KOPT-K1 (cell line): ENCODE results near the gene KRTAP10-6.
"Not testable (repeated sequence)": the region's sequence is repeated elsewhere in the genome, so short reads cannot be mapped to it uniquely, and the experiment has no call there.

ENCODE experiments used
- H3K27ac ChIP-seq: fragments of 200-600 bp; sonication (generic); 2 replicates; pipeline ENCODE4 v1.5.1; 2016; ENCODE audit warnings: antibody characterized with exemption, mild to moderate bottlenecking, low read depth, low read length; ENCODE audit not compliant: poor library complexity, severe bottlenecking
- H3K36me3 ChIP-seq: fragments of 200-600 bp; sonication (generic); 2 replicates; pipeline ENCODE4 v1.5.1; 2017; ENCODE audit warnings: antibody characterized with exemption, mild to moderate bottlenecking, low read length, moderate library complexity; ENCODE audit not compliant: insufficient read depth
- H3K9me3 ChIP-seq: fragments of 200-600 bp; sonication (generic); 2 replicates; pipeline ENCODE4 v1.5.1; 2017; ENCODE audit warnings: antibody characterized with exemption, low read length, mild to moderate bottlenecking; ENCODE audit not compliant: insufficient read depth, poor library complexity, severe bottlenecking

Gene KRTAP10-6

DNA sequence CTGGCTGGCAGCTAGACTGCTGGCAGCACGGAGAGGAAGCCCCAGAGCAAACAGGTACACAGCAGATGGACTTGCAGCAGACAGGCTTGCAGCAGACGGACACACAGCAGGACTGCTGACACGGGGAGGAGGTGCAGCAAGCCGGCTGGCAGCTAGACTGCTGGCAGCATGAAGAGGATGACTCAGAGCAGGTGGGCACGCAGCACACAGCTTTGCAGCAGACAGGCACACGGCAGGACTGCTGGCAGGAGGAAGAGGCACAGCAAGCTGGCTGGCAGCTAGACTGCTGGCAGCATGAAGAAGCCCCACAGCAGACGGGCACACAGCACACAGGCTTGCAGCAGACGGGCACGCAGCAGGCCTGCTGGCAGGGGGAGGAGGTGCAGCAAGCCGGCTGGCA is 41.5 kb downstream of the KRTAP10-6 start:
- Histone ChIP-seq H3K27ac (no peak overlapping the region), H3K36me3 (no peaks in the 10 kb centered on the region), H3K9me3 (peaks cover 15% of the 10 kb centered on the region)

DNA sequence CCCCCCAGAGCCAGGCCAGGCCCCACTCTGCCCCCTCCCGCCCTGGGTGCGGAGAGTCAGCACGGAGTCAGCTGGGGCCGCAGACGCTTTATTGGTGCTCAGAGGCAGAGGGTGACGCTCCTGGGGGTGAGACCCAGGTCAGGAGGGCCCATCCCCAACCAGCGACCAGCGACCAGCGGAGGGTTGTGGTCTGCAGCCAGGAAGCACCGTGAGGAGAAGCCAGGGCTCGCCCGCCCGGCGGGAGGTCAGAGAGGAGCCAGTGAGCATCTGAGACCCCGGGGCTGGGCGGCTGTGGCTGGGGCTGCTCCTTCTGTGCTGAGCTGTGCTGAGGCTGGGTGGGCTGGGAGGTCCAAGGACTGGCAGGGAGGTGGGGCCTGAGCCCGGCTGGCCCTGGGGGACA is 42.0 kb downstream of the KRTAP10-6 start:
- H3K9me3 ChIP-seq = peaks cover 15% of the 10 kb centered on the region
- H3K27ac ChIP-seq, H3K36me3 ChIP-seq: not testable (repeated sequence)

DNA sequence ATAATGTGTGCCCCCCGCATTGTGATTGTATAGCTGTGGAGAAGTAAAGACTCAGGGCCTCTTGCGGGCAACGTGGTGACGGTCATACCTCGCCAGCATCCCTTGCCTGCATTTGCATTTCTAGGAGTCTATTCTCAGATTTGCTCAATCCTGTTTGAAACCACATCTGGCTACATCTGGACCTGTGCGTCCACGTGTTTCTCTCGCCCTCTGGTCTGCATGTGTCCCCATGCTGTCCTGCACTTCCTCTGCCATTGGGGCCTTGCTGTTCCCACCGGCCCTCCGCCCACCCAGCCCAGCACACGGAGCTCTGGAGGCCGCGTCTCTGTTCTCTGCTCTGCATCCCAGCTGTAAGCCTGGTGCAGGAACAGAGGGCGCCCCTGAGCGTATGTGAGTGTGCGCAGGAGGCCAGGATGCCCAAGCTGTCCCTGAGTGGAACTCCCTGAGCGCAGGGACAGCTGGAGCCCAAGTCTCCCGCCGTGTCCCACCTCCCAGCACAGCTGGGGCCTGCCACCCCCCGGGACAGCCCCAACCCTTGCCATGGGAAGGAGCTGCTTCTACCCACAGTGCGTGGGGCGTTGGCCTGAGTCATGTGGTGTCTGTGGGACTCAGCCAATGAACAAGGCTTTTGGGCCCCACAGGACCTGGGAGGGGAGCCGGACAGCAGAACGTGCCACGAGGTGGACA is 42.6 kb downstream of the KRTAP10-6 start:
- Histone ChIP-seq H3K9me3 (peaks cover 15% of the 10 kb centered on the region), H3K27ac (no peak overlapping the region), H3K36me3 (no peaks in the 10 kb centered on the region)

DNA sequence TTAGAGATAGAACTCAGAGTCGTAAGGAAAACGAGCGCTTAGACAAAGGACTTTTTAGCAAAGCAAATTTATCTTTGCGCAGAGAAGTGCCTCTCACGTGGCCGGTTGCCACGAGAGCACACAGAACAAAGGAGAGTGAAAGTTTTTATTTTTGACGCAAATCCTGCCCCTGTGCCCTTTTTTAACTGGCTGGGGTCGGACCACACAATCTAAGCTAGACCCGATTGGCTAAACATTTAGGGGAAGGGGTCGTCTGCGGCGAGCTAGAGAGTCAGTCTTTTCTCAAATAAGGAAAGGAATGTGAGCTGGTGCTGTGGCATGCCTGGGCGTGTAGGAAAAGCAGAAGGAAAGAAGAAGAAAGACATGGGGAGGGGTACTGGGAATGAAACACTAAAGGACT is 43.4 kb downstream of the KRTAP10-6 start:
- H3K27ac ChIP-seq = no peak overlapping the region
- no peaks in the 10 kb centered on the region for H3K36me3 ChIP-seq
- H3K9me3 ChIP-seq = peaks cover 15% of the 10 kb centered on the region

DNA sequence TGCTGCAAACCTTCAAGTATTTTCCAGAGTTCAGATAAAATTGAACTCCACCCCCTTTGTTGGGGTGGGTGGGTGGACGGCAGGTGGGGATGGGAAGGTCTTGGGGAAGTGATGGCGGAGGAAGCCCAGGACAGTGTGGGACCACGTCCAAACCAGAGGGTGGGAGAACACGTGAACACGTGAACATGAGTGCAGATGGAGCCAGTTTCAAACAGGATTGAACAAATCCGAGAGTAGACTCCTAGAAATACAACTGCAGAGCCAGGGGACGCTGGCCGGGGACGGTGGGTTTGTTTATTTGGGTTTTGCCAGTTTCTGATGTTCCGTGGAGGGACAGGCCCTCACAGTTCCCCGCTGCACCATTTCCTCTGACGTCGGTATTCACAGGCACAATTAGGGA is 43.9 kb downstream of the KRTAP10-6 start:
- H3K36me3 ChIP-seq = no peaks in the 10 kb centered on the region
- no peak overlapping the region for H3K27ac ChIP-seq
- peaks cover 15% of the 10 kb centered on the region for H3K9me3 ChIP-seq

DNA sequence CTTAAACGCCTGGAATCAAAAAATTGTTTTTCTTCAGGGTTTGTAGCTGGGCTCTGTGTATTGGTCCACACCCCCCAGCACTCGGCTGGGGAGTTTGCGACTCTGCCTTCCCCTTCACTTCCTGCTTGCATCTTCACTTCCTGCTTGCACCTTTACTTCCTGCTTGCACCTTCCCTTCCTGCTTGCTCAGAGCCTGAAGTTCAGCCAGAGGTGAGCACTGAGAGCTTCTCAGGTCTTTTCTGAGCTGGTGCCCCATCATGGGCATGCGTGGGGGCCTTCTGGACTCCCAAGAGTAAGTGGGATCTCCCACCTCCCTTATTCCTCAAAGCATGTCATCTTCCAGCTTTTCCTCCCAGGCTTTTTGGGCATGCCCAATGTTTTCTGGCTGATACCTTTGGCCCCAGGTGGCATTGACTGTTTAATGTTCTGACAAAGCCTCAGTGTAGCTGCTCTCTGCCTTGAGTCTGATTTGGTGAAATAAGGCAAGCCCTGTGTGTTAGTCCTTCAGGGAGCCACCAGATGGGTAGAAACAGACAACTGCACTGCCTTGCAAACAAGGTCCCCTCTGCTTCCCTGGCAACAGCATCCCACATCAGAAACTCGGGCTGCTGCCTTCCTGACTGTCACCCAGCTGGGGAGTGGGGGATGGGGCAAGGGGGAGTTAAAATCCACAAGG is 44.5 kb downstream of the KRTAP10-6 start:
- no peaks in the 10 kb centered on the region for H3K36me3 ChIP-seq
- H3K27ac ChIP-seq = peak overlapping the region; percentile 15

DNA sequence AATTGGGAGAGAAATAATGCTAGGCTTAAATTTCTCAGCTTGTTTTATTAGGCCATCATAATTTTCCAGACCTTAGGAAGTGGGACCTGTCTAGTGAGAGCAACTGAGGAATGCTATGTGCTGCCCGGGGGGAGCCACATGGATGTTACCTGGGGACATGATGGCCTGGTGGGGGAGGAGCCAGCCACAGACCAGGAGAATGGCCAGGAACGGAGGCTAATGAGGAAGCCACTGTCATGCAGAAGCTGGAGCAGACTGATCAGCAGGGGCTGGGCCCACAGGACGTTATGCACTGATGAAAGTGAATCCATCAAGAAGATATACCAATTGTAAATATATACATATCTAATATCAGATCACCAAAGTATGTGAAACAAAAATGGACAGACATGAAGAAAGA is 47.7 kb downstream of the KRTAP10-6 start:
- Histone ChIP-seq H3K9me3 (peaks cover 15% of the 10 kb centered on the region), H3K36me3 (no peaks in the 10 kb centered on the region), H3K27ac (no peak overlapping the region)

More for the DNA sequence above, 44.5 kb downstream of the KRTAP10-6 start:
- peaks cover 15% of the 10 kb centered on the region for H3K9me3 ChIP-seq

DNA sequence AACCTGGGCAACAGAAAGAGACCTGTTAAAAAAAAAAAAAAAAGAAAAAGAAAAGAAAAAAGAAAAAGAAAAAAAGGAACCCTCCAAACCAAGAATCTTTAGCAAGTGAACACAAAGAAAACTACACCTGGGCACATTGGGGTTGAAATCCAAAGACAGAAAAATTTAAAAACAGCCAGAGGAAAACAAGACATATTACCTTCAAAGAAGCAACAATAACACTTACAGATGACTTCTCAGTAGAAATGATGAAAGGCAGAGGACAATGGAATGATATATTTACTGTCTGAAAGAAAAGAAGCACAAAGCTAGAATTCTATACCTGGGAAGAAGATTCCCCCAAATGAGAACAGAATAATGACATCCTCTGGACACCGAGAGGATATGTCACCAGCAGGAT is 49.6 kb downstream of the KRTAP10-6 start:
- Histone ChIP-seq H3K27ac (no peak overlapping the region), H3K36me3 (no peaks in the 10 kb centered on the region), H3K9me3 (peaks cover 15% of the 10 kb centered on the region)
